HG03135 (cell line): Measurements from ENCODE around the gene ASPDH.

Source experiments
- ATAC-seq: cut with Tn5 transposase; IDR thresholded peaks from one replicate; pipeline ENCODE4 v1.9.1; 2021; ENCODE audit warnings: mild to moderate bottlenecking, moderate library complexity; ENCODE audit not compliant: unreplicated experiment

ASPDH gene

GRCh38 chr19:50498219-50499056, 15.3 kb downstream of the ASPDH start:
- no peak for ATAC-seq

GRCh38 chr19:50497022-50497405, 16.7 kb downstream of the ASPDH start:
- ATAC-seq: no peak

GRCh38 chr19:50496189-50497021, 17.3 kb downstream of the ASPDH start:
- no peak for ATAC-seq

- no peak for ATAC-seq
Measured at GRCh38 chr19:50495020-50495531, 18.6 kb downstream of the ASPDH start.

GRCh38 chr19:50494186-50495019, 19.3 kb downstream of the ASPDH start:
- no peak for ATAC-seq

- ATAC-seq: no peak
Measured at GRCh38 chr19:50493171-50493570, 20.5 kb downstream of the ASPDH start.

GRCh38 chr19:50492303-50493052, 21.2 kb downstream of the ASPDH start:
- no peak for ATAC-seq

GRCh38 chr19:50490991-50491472, 22.7 kb downstream of the ASPDH start:
- ATAC-seq: no peak

- no peak for ATAC-seq
Measured at GRCh38 chr19:50490411-50490811, 23.3 kb downstream of the ASPDH start.

GRCh38 chr19:50489461-50490011, 24.2 kb downstream of the ASPDH start:
- ATAC-seq: no peak

- no peak for ATAC-seq
Measured at GRCh38 chr19:50488389-50489194, 25.1 kb downstream of the ASPDH start.

- no peak for ATAC-seq
Measured at GRCh38 chr19:50486823-50487515, 26.7 kb downstream of the ASPDH start.

- no peak for ATAC-seq
Measured at GRCh38 chr19:50485284-50485955, 28.3 kb downstream of the ASPDH start.

GRCh38 chr19:50482916-50483315, 30.8 kb downstream of the ASPDH start:
- no peak for ATAC-seq

GRCh38 chr19:50482271-50482855, 31.4 kb downstream of the ASPDH start:
- no peak for ATAC-seq

GRCh38 chr19:50481351-50482149, 32.2 kb downstream of the ASPDH start:
- ATAC-seq: no peak
